Kidney (tissue), 14 donors: ENCODE measurements around the gene KIF16B. TPM values are rescaled to one million over a fixed set of nuclear protein-coding genes. Genes with fewer than 3 reads are reported as not detected.

Experiments used
- DNase-seq, 5 donors: peaks; one replicate each; pipeline ENCODE4 v3.0.0-alpha.2; 2013 to 2020
- FAIRE-seq: peaks from 2 replicates; lab custom pipeline; 2012; peaks lifted over from hg19 to GRCh38; lab: Jason Lieb, UNC
- H3K27ac ChIP-seq, 2 donors: one replicate each; pipeline ENCODE4 v1.7.0; 2013; ENCODE audit warnings: low read depth in 2 of 2, low read length in 2 of 2, inconsistent platforms in 1 of 2
- H3K27me3 ChIP-seq: one replicate; pipeline ENCODE4 v1.7.1; 2013; ENCODE audit warnings: low read length, inconsistent platforms; ENCODE audit not compliant: control insufficient read depth, insufficient read depth
- H3K36me3 ChIP-seq, 3 donors: one replicate each; pipeline versions ENCODE4 v1.7.0 to v1.7.1; 2013; ENCODE audit warnings: low read length in 3 of 3, control low read depth in 1 of 3, inconsistent platforms in 1 of 3; ENCODE audit not compliant: insufficient read depth in 3 of 3, control insufficient read depth in 2 of 3
- H3K4me1 ChIP-seq, 3 donors: one replicate each; pipeline versions ENCODE4 v1.7.0 to v1.7.1; 2013; ENCODE audit warnings: low read length in 3 of 3, inconsistent platforms in 1 of 3, low read depth in 1 of 3; ENCODE audit not compliant: control insufficient read depth in 2 of 3, insufficient read depth in 2 of 3
- H3K4me3 ChIP-seq, 3 donors: one replicate each; pipeline versions ENCODE4 v1.7.0 to v1.8.1; 2013; ENCODE audit warnings: low read length in 3 of 3, control low read depth in 1 of 3, inconsistent platforms in 1 of 3
- H3K9ac ChIP-seq, 3 donors: one replicate each; pipeline versions ENCODE4 v1.7.0 to v1.7.1; 2013; ENCODE audit warnings: low read length in 3 of 3, control low read depth in 1 of 3, inconsistent platforms in 1 of 3
- H3K9me3 ChIP-seq, 3 donors: one replicate each; pipeline versions ENCODE4 v1.7.0 to v1.7.1; 2013; ENCODE audit warnings: low read length in 3 of 3, control low read depth in 1 of 3, inconsistent platforms in 1 of 3; ENCODE audit not compliant: control insufficient read depth in 2 of 3, insufficient read depth in 1 of 3
- CTCF ChIP-seq: IDR thresholded peaks from 3 replicates; pipeline ENCODE4 v1.5.1; 2012; ENCODE audit warnings: mild to moderate bottlenecking, moderate library complexity, borderline replicate concordance; ENCODE audit not compliant: insufficient read depth; ENCODE audit errors: extremely low read depth
- intact Hi-C: fragments of 100-400 bp; cut with DNase I; formaldehyde crosslinking; loops from one replicate; pipeline ENCODE4 v1.11.1; 2022
- polyA plus RNA-seq: library from polyadenylated mRNA; stranded (reverse); fragments of 350-450 nt; fragmentation: Illumina TruSeq; extraction: RNeasy Lipid Tissue Mini Kit (QIAGEN cat#74804); gene quantifications from one replicate; pipeline ENCODE4 v1.2.3, GENCODE V29; 2014; ENCODE audit warnings: low read depth, low replicate concordance; ENCODE audit not compliant: insufficient read depth
- total RNA-seq: library from RNA; stranded (reverse); fragmentation: NEBNext Ultra II Directional; extraction: Animal tissue kit (Norgen Biotek cat#: 25700); gene quantifications from one replicate; pipeline ENCODE4 v1.2.1, GENCODE V29; 2021
- donor health status: control.
- donor health status: control.
- donor health status: control.
- donor health status: control.
- donor health status: control.
- donor health status: DM: yes; HTN: yes; CAD: no.
- donor health status: Normal renal cell carcinoma (clear cell type).

Gene KIF16B
- total and polyA plus RNA-seq, 2 donors from 2014 or later = 15.0 to 19.7 TPM

GRCh38 chr20:16501301-16501700 lies 71.9 kb downstream of the KIF16B start:
- intact Hi-C loops = no loop called here
- no peak for TF ChIP-seq CTCF
- Histone ChIP-seq H3K9me3 (no peaks in the 10 kb centered on the region), H3K4me3 (no peak overlapping the region), H3K4me1 (no peaks in the 10 kb centered on the region), H3K27me3 (no peaks in the 10 kb centered on the region), H3K27ac (no peak overlapping the region), H3K36me3 (peaks cover 0 to 21% (median 7%) of the 10 kb centered on the region in 3 donors), H3K9ac (no peak overlapping the region)
- FAIRE-seq = no peak
- DNase-seq = no peak

GRCh38 chr20:16500197-16500596 lies 73.1 kb downstream of the KIF16B start:
- no peak for FAIRE-seq

GRCh38 chr20:16498526-16499253 lies 74.6 kb downstream of the KIF16B start:
- peaks cover 0 to 7% (median 4%) of the 10 kb centered on the region in 3 donors for H3K36me3 ChIP-seq
- no peak overlapping the region for H3K27ac ChIP-seq
- no peaks in the 10 kb centered on the region for H3K9me3 ChIP-seq
- H3K9ac ChIP-seq = no peak overlapping the region
- no peak overlapping the region for H3K4me3 ChIP-seq
- no peak for FAIRE-seq
- no peaks in the 10 kb centered on the region for H3K4me1 ChIP-seq
- no peak for DNase-seq
- no peak for TF ChIP-seq CTCF
- H3K27me3 ChIP-seq = no peaks in the 10 kb centered on the region
- intact Hi-C loops = no loop called here

More at GRCh38 chr20:16500197-16500596, 73.1 kb downstream of the KIF16B start:
- DNase-seq = no peak
- no peak overlapping the region for H3K27ac ChIP-seq
- H3K4me3 ChIP-seq = no peak overlapping the region
- intact Hi-C loops = no loop called here
- no peaks in the 10 kb centered on the region for H3K4me1 ChIP-seq
- no peaks in the 10 kb centered on the region for H3K9me3 ChIP-seq
- H3K9ac ChIP-seq = no peak overlapping the region
- no peaks in the 10 kb centered on the region for H3K27me3 ChIP-seq
- TF ChIP-seq CTCF = no peak
- H3K36me3 ChIP-seq = peaks cover 0 to 14% (median 7%) of the 10 kb centered on the region in 3 donors
